UCSD-AML1 (cell line): ENCODE measurements around the gene GEMIN5.

Source experiments
- DNase-seq: peaks from one replicate; lab custom pipeline; 2025; ENCODE audit not compliant: unreplicated experiment; lab: John Stamatoyannopoulos, UW

GEMIN5 gene

DNA sequence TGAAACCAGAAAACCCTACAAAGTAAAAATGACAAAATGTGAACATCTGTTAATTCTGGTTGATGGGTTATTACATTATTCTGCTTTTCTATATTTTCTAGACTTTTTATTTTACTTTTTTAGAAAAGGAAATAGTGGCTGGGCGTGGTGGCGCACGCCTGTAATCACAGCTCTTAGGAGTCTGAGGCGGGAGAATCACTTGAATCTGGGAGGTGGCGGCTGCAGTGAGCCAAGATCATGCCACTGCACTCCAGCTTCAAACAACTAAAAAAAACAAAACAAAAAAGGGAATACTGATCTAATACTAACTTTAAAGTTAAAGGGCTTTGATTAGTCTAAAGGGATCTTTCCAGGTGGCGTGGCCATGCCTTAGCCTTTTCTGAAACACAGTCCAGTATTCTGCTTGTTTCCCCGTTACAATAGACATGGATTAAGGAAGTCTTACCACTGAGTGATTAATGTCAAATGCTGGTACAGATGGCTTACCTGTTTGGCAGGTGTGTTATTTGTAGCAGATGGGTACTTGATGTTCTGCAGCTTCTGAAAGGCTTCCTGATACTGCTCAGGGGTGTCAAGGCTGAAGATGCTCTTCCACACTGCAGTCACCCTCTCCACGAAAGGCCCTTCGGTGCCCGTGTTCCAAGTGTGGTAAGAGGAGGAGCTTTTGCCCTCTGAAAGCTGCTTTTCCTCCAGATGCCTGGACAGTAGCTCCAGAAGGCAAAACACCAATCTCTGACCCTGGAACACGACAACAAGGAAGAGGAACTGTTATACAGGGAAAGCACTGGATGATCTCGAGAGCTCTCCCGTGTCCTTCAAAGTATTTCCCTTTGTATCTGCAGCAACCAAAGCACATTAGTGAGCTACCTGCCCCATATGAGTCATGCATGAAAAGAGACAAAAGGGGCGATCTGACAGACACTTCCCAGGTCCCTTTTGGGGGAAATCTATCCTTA, 42.1 kb downstream of the GEMIN5 start:
- DNase-seq: no peak

DNA sequence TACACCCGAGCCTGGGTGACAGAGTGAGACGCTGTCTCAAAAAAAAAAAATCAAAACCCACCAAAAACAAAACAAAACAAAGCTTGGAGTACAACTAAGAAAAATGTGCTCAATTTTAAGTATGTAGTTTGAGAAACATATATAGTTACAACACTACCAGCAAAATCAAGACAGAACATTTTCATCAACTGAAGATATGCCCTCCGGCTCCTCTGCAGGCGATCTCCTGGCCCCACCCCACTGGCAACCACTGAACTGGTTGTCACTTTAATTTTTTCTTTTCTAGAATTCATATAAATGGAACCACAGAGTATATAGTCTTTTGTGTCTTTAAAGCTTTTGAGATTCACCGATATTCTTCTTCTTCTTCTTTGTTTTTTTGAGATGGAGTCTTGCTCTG, 44.6 kb downstream of the GEMIN5 start:
- no peak for DNase-seq

DNA sequence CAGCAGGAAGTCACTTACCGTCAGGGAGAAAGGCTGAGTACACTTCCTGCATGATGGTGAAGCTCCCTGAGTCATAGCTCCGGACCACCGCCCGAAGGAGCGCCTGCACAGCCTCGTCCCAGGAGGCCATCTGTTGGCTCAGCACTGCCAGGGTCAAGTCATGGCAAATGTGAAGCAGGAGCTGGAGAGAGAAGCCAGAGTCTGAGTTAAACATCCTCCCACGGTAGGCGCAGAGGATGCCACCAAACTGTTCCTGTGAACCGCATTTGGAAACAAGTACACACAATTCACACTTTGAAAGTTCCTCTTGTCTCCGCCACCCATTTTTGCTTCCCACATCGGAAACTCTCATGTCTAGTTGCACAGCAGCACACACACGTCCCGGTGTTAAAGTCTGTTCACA, 45.6 kb downstream of the GEMIN5 start:
- DNase-seq: no peak

DNA sequence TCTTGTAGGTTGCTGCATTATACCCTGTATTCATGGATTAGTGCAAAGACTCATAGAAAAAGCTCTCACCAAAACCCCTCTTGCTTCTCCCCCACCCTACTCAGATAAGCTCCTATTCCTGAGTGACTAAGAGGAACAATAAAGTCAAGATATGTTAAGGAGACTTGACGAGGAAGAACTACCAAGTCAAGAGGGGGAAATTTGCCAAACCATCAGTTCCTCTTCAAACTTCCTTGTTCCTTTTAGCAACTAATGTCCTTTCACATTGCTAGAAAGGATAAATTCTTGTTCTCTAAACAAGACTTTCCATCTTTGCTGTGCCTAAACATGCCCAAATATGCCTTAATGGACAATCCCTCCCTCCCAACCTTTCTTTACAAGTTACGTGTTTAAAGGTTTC, 52.6 kb downstream of the GEMIN5 start:
- no peak for DNase-seq

DNA sequence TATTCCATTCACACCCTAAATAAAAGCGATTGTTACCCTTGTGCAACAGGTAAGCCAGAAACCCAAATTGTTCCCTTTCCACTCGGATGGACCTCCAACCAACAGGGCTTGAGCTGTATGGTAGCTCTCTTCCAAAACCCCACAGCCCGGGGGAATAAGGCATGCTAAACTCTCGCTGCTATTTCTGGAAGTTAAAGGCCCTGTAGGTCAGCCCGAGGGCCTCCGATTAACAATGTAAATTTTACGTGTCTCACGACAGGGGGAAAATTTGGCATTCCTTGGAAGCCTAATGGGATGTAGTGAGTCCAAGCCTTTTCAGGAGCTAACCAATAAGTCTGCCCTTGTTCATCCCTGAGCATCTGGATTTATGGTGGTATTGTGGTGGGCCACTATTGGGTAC, 53.6 kb downstream of the GEMIN5 start:
- no peak for DNase-seq

DNA sequence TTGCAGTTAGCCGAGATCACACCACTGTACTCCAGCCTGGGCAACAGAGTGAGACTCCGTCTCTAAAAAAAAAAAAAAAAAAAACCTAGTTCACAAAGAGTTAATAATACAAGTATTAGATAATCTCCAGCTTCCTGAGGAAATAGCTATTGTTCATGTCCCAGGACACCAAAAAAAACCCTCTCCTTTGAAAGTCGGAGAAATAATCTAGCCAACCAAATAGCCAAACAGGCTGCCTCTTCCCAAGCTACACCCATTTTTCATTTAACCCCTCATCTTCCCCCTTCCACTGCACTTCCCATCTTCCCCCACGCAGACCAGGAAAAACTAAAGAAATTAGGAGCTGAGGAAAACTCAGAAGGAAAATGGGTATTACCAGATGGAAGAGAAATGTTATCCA, 56.0 kb downstream of the GEMIN5 start:
- DNase-seq: no peak

DNA sequence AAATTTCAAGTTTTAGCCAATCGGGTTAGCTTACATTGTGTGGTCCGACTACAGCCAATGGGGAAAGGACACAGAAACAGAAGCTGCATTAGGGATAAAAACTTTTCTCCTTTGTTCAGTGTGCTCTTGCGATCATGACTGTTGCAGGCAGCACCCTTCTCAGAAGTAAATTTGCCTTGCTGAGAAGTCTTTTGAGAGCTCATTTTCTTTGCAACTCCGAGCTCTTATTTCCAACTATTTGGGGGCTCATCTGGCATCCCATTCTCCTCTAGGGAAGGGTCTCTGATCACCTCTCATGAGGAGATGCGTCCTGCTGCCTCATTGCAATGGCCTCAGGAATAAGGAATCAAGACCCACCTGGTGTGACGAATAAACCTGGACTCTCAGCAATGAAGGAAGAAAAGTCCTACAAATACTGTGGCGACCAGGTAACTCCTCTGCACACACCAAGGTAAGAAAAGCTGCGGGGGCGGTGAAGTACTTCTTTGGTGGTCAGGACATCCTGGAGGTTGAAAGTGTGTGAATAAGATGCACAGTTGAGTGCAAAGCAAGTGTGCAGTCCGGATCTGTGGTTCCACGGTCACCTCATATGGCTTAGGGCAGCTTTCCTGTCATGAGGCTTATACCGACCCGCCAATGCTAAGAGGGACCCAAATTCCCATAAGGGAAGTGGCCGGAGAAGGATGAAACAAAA, 59.2 kb downstream of the GEMIN5 start:
- DNase-seq: no peak

DNA sequence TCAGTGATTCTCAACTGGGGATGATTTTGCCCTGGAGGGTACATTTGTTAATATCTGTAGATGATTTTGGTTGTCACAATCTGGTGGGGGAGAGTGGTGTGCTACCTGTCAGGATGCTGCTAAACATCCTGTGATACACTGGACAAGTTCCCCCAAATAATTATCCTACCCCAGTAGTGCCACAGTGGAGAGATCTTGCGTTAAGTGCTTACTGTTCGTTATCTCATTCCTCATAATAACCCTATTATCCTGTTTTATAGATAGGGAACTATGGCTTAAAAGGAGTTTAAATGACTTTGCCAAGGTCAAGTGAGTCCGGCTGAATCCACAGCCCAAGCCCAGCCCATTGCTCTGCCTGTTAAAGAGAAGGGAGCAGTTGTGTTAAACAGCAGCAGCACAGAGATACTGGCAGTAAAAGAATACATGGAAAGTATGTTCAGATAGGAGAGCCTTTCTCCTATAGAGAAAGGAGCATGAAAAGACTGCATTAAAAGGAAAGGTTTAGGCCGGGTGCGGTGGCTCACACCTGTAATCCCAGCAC, 64.2 kb downstream of the GEMIN5 start:
- DNase-seq: no peak

DNA sequence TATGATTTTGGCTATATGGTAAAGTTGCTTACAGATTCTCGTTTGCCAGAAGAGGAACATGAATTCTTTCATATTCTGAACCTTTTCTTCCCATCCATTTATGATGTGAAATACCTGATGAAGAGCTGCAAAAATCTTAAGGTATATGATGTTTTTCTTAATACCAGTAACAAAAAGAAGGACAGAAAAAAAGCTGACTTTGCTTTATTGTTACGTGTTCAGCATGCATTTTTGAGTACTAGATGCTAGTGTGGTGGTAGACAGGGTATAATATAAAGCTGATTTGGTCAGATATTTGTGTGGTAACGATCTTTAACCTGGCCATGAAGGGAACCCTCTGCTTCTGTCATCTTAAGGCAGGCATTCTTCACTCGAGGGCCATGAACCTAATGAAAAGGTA, 66.3 kb downstream of the GEMIN5 start:
- no peak for DNase-seq

DNA sequence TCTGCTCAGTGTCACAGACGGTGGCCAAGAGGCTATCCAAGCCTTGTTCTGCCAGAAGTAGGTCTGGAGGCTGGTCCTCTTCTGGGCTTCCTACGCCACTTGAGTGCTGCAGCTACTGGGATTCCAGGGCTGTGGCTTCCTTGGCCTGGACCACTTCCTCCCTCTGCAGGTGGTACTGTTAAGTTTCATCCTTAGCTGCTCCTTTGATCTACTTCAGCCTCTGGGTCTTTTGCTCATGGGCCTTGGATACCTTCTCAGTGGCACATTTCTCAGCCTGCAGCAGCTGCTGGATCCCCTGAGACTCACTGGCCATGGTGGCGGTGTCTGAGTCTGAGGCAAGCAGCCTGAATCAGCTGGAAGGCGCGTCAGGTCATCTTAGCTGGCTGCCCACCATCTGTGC, 69.3 kb downstream of the GEMIN5 start:
- peak; percentile 18 for DNase-seq

DNA sequence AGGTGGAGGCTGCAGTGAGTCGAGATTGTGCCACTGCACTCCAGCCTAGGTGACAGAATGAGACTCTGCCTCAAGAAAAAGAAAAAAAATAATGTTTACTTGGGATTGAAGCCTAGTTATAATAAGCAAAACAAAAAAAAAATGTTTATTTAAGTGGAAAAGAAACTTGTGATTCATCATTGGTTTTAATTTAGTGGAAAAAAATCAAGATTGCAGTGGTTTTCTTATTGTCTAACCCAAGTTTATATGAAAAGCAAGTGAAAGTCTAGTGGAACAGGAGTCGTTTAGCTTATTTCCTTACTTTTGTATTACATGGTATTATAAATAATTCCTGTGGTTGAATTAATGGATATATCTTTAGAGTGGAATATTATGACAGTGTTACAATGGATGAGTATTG, 71.2 kb downstream of the GEMIN5 start:
- no peak for DNase-seq

DNA sequence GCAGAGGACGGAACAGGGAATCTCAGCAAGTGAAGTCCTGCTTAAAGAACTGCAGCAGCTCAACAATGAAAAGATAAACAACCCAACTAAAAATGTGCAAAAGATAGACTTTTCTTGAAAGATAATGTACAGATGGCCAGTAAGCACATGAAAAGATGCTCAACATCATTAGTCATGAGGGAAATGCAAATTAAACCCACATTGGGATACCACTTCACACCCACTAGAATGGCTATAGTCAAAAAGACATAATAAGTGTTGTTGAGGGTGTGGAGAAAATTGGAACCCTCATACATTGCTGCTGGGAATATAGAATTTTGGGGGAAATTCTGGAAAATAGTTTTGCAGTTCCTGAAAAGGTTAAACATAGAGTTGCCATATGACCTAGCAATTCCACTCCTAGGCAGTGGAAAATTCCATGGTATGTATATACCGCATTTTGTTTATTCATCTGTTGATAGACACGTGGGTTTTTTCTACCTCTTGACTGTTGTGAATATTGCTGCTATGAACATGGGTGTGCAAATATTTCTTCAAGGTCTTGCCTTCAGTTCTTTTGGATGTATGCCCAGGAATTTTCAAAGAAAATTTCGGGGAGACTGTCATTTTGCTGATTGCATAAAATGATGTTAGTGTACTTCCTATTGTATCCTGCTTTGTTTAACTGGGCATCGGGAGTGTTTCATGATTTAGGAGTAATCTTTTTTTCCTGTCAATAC, 72.4 kb downstream of the GEMIN5 start:
- DNase-seq: no peak

DNA sequence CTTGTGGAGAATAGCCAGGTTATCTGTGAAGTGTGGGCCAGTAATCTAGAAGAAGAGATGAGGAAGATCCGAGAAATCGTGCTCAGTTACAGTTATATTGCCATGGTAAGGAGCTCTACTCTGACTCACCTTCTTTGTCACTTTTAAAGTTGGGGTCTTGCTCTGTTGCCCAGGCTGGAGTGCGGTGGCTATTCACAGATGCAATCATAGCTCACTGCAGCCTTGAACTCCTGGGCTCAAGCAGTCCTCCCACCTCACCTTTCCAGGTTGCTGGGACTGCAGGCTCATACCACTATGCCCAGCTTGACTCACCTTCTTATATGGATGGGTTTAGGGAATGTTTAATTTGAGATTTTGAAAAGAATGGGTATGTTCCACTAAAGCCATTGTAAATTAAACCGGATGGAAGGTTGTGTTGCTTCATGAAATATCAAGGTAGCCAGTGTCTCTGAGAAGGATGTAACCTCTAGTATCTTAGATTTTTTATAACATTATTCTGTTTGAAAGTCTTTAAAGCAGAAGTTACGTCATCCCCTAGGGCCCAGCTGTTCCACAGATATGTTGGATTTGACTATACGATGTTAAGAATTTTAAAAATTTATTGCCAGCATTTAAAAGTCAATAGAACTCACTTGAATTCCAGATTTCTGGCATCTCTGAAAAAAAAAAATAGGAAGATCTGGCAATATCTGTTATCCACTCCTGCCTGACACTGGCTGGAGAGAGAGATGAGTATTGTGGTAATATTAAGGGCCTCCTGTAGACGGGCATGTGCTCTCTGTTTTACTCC, 74.5 kb downstream of the GEMIN5 start:
- DNase-seq: no peak

DNA sequence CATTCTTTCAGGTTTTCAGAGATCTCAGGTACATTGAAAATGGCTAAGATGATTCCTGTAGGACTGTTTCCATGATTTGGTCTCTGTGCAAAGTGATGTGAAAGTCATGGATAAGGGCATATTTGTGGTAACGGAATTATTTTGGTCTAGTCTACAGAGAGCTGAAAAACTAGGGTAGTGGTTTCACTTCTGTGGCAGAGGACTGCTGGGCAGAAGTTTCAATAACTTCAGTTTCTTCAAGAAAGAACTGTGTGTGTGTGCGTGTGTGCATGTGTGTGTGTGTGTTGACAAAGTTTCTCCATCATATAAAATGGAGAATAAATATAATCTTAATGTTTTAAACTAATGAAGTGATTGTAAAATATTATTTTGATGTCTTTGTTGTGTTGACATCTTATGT, 75.2 kb downstream of the GEMIN5 start:
- DNase-seq: no peak

DNA sequence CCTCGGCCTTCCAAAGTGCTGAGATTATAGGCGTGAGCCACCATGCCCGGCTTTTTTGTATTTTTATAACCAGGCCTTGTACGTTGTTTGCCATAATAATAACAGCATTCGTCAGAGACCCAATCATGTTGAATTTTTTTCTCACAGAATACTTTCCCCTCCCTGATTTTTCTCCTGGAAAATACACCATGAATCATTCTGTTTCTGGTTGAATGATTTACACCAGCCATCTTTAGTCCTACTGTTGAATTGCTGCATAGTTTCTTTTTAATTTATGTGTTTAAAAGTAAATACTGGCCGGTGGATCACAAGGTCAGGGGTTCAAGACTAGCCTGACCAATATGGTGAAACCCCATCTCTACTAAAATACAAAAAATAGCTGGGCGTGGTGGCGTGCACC, 76.1 kb downstream of the GEMIN5 start:
- no peak for DNase-seq

DNA sequence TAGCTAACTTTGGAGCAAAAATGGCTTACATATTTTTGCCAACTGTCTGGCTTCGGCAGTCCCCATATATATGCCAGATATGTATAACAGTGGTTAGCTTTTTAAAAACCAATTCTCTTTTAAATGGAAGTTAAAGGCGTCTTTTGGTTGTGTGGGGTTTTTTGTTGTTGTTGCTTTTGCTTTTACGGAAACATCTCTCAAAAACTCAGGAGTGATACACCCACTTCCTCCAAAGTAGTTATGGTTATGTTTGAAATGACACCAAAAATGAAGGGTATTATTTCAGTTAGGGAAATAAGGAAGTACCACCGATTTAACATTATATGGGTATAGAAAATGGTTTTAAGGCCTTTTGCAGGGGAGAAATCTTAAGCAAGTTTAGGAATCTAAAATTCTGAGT, 77.2 kb downstream of the GEMIN5 start:
- no peak for DNase-seq

DNA sequence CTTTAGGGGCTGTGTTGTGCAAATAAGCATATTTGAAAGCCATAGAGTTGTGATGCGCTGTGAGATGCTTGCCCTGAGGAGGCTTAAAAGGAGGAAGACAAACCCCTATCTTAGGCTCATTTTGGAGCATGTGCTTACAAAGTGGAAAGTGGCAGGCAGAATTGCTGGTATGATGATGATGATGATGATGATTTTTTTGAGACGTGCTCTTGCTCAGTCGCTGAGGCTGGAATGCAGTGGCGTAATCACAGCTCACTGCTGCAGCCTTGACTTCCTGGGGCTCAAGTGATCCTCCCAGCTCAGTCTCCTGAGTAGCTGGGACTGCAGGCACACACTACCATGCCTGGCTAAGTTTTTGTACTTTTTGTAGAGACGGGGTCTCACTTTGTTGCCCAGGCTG, 77.9 kb downstream of the GEMIN5 start:
- DNase-seq: peak; percentile 10

DNA sequence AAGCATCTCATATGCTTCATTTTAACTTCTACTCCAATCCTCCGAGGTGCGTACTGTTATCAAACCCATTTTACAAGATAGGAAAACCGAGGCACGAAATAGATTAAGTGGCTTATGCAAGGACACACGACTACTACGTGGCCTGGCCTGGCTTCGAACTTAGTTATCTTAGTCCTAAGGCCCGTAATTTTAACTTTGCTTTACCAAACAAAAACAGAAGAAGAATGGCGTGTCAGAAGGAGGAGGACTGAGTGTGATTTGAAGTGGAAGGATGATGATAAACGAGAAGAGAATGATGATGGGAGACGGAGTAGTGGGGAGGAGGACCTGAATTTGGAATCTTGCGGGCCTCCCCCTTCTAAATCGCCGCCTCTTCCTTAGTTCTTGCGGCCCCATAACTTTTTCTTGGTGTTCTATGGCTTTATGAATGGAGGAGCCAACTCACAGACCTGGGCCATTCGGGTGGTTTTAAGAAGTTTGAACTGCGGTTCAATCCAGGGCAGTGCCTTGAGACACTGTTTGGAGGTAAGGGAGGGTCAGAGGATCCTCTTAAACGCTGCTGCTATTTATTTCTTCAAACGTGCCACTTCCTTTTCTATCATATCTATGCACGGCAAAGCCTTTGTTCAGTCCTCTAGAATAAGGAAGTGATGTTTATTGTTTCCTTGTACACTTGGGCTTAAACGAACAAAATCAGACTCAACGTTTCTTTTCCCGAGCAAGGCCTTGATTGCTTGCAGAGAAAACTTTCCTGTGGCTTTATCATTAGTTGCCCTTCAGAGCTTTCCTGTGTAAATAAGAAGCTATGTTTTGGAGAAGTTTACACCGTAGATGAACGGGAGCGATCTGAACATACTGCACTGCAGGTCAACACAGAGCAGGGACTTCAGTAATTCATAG, 78.8 kb downstream of the GEMIN5 start:
- DNase-seq: peak; percentile 18

DNA sequence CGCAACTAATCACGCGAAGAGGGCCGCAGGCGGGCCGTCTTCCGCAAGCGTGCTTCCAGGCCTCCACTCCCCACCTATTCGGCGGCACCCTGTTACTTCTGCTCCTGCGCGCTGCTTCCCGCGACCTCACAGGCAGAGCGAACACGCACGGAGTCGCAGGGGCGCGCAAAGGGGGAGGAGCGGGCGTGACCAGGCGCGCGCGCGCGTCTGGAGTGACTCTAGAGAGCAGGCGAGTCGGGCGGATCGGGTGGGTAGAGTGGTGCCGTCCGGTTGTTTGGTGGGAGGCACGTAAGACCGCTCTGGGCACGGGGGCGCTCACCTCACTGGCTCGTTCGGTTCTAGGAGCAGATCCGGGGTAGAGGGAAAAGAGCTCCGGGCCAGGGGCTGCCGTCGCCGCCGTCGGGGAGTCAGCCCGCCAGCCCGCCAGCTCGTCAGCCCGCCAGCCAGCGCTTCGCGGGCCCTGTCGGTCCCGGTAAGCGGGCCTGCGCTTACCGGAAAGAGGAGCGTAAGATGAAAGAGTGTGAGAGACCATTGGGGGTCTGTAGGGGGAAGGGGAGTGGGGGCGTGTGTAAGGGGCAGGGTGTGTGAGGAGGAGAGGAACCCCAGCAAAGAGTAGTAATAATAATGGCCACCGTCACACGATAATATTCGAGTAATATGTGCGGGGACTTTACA, 79.6 kb downstream of the GEMIN5 start, which contains the start of gene CNOT8:
CNOT8 (plus strand) TSS at position 331 of the 675 bp plus-strand sequence. CDS start 4,652 bp downstream, outside the sequence.
- DNase-seq: peak; percentile 98
